SU-DHL-6 (cell line): Measurements from ENCODE around the gene SPINT3.

Experiments
- EZH2phosphoT487 ChIP-seq: fragments of 200-600 bp; sonication (generic), shearing (Covaris generic); conservative IDR thresholded peaks from 2 replicates; pipeline ENCODE4 v1.6.1; 2018; ENCODE audit warnings: mild to moderate bottlenecking, antibody characterized with exemption, low read length, moderate library complexity, mixed read lengths
- TF ChIP-seq, protein P1 (sequence below): fragments of 200-600 bp; sonication (generic); IDR thresholded peaks from one replicate; pipeline ENCODE4 v1.5.1; 2017; ENCODE audit warnings: antibody characterized with exemption, mild to moderate bottlenecking, low read length, moderate library complexity; ENCODE audit not compliant: insufficient read depth, poor library complexity, severe bottlenecking

DNA sequence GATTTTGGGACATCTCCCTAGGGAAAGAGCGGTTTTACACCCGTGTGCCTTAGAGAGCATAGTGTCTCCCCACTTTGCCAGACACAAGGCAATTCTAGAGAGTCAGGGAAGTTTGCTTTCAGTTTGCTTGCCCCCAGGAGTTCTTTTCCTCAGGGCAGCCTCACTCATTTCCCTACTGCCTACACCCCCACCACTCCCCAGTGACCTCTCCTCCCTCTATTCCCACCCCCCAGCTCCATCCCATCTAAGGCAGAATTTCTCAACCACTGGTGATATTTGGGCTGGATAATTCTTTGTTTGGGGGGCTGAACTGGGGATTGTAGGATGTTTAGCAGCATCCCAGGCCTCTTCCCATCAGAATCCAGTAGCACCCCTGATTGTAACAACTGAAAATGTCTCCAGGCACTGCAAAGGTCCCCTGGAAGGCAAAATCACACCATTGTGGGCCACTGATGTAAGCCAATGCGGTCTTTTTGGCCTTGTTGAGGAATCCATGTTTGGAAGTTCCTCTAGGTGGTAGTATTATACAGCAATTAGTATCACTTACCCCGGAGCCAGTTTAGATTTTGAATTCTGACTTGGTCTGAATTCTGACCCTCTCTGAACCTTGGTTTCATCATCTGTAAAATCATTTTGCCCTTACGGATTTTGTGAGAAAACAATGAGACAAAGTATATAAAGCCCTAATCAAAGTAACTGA, 30.5 kb upstream of the SPINT3 start:
- TF ChIP-seq, protein P1, sequence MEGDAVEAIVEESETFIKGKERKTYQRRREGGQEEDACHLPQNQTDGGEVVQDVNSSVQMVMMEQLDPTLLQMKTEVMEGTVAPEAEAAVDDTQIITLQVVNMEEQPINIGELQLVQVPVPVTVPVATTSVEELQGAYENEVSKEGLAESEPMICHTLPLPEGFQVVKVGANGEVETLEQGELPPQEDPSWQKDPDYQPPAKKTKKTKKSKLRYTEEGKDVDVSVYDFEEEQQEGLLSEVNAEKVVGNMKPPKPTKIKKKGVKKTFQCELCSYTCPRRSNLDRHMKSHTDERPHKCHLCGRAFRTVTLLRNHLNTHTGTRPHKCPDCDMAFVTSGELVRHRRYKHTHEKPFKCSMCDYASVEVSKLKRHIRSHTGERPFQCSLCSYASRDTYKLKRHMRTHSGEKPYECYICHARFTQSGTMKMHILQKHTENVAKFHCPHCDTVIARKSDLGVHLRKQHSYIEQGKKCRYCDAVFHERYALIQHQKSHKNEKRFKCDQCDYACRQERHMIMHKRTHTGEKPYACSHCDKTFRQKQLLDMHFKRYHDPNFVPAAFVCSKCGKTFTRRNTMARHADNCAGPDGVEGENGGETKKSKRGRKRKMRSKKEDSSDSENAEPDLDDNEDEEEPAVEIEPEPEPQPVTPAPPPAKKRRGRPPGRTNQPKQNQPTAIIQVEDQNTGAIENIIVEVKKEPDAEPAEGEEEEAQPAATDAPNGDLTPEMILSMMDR = no peak
- no peak for TF ChIP-seq EZH2phosphoT487
